ENCODE data around the gene RGS12.

DNA sequence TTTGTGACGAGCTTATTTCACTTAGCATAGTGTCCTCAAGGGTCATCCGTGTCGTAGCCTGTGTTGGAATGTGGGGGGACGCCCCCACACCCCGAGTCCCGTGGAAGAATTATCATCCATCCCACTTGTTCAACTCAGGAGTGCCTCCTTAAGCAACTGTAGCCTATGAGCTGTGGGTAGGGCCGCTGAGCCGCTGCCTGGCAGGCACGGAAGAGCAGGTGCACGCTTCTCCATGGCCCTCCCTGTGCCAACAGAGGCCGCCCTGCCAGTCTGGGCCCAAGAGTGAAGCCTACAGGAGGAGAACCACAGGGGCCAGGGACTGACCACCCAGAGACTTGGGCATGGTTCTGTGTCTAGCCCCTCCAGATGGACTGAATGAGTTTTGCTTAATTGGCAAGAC, 2.3 kb upstream of the RGS12 start:
- TF ChIP-seq, protein P1, sequence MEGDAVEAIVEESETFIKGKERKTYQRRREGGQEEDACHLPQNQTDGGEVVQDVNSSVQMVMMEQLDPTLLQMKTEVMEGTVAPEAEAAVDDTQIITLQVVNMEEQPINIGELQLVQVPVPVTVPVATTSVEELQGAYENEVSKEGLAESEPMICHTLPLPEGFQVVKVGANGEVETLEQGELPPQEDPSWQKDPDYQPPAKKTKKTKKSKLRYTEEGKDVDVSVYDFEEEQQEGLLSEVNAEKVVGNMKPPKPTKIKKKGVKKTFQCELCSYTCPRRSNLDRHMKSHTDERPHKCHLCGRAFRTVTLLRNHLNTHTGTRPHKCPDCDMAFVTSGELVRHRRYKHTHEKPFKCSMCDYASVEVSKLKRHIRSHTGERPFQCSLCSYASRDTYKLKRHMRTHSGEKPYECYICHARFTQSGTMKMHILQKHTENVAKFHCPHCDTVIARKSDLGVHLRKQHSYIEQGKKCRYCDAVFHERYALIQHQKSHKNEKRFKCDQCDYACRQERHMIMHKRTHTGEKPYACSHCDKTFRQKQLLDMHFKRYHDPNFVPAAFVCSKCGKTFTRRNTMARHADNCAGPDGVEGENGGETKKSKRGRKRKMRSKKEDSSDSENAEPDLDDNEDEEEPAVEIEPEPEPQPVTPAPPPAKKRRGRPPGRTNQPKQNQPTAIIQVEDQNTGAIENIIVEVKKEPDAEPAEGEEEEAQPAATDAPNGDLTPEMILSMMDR (conservative IDR thresholded peaks at IDR 0.05; ENCODE audit: low read length) = no peak
- TF ChIP-seq EZH2phosphoT487 (IDR thresholded peaks at IDR 0.05; ENCODE audit: borderline replicate concordance, low read depth, low read length) = no peak
